NCI-H2171 treated with DMSO at 0.1 percent for 48 hours (cell line): ENCODE results near the gene RALGPS1.
A peak's percentile ranks its signal among the peaks of the same experiment; 100 is the strongest.

Experiments used
- DNase-seq: peaks from one replicate; lab custom pipeline; 2025; lab: John Stamatoyannopoulos, UW

The RALGPS1 gene

DNA sequence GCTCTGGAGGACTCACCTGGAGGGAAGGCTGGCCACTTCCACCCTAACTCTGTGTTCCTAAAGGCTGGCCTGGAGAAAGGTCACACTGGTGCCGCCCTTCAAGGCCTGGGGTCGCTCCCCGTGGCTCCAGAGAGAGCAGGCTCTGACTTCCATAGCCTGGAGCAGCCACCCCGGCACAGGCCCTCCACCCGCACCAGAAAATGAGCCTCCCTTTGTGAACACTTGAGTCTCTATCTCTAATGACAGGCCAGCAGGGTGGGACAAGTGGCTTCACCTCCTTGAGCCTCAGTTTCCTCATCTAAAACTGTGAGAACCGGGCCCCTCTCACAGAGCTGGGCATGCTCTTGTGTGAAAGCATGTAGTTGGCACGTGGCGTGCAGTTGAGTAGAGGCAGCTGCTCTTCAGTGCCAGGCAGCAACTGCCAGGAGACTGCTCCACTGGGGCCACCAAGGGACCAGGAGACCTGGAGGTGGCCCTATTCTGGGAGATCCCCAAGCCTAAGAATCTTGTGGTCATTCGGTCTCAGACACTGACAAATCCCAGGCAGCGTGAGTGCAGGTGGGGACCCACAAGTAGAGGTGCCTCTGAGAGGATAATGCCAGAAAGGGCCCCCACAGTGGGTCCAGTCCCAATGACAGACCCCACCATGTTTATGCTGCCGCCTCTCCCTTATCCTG, 293.3 kb downstream of the RALGPS1 start:
- DNase-seq: no peak

GRCh38 chr9:127208416-127208815, 293.8 kb downstream of the RALGPS1 start:
- DNase-seq: no peak

DNA sequence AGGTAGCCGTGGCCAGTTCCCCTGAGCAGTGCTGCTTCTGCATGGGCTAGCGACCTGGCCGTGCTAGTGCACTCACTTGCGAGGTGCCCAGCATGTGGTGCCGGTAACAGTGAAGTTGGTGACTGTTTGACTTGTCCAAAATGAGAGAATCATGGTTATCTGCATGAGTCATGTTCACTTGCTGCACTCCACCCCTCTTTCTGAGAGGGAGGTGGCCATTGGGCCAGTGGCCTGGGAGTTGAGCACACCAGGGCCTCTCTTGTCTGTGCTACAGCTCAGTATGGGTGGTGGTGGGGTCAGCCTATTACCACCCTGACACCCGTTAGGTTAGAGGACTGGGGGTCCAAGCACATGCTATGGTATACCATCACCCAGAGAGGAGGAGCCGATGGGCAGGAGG, 294.6 kb downstream of the RALGPS1 start:
- no peak for DNase-seq

GRCh38 chr9:127209948-127210640, 295.5 kb downstream of the RALGPS1 start:
- no peak for DNase-seq

GRCh38 chr9:127210851-127211730, 296.5 kb downstream of the RALGPS1 start:
- no peak for DNase-seq

- DNase-seq: no peak
These were observed 297.4 kb downstream of the RALGPS1 start for GRCh38 chr9:127211983-127212382.

- no peak for DNase-seq
These were observed 297.9 kb downstream of the RALGPS1 start for GRCh38 chr9:127212453-127212852.

GRCh38 chr9:127213859-127214258, 299.3 kb downstream of the RALGPS1 start:
- no peak for DNase-seq

- peak; percentile 74 for DNase-seq
These were observed 300.1 kb downstream of the RALGPS1 start for GRCh38 chr9:127214421-127215267.

DNA sequence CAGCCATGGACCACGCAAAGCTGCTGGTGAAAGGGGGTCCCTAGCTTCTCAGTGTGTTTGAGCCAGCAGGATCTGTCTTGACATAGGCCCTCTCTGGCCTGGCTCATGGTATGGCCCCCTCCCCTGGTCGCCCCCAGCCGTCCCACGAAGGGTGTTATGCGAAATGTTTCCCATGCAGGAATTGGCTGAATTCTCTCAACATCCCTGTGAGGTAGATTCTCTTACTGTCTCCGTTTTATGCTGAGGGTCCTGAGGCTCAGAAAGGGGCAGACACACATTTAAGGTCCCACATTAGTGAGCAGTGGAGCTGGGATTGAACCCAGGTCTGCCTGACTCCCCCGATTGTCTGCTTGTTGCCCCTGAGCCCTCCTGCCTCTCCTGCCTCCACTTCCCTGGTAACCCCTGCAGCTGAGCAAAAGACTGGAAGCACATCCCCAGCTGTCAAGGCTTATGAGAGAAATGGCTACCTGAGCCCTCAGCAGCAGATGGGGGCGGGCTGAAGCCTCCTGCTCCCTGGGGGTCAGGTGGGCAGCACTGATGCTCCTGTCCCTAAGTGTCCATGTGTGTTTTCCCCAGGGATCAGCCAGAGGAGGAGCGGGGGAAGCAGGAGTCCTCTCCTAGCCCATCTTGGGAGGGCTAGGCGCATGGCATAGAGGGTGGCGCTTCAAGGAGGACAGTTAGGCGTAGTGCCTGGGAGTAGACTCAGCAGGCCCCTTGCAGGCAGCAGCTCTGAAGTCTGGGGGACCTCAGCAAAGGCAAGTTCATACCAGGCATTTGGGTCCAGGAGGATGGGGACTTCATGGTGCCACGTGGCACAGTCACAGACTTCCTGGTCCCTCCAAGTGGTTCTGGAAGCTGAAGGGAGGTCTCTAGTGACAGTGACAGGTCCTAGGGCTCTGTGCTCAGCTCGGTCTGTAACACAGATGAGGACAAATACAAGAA, 301.0 kb downstream of the RALGPS1 start:
- DNase-seq: no peak

GRCh38 chr9:127216210-127216887, 301.8 kb downstream of the RALGPS1 start:
- no peak for DNase-seq

DNA sequence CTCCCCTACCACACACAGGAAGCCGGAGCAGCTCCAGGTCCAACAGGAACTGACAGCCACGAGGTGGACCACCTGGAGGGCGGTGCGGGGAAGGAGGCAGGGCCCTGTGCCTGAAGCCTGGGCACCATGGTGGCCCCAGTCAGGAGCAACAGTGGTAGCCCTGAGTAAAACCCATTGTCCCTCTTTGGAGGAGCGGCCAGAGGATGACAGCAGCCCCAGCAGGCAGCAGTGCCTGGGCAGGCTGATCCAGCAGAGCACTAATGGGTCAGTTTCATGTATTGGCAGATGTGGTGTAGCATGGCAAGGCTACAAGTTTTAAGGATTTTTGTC, 302.3 kb downstream of the RALGPS1 start:
- DNase-seq: no peak

DNA sequence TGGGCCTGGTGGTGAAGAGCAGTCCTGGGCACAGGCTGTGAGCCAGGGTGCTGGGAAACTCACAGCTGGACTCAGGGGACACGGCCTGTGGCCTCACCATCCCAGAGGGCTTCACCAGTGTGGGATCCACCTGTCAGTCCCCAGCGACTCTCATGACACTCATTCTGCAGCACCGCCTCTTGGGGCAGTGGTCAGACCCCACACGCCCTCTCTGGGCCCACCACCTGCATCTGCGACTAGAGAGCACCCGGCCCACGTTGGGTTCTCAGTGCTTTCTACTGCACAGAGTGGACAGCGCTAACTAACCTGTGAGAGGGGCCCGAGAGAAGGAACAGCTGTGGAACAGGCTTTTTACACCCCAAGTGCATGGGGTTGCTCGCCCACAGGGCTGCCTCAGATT, 304.2 kb downstream of the RALGPS1 start:
- DNase-seq: no peak

DNA sequence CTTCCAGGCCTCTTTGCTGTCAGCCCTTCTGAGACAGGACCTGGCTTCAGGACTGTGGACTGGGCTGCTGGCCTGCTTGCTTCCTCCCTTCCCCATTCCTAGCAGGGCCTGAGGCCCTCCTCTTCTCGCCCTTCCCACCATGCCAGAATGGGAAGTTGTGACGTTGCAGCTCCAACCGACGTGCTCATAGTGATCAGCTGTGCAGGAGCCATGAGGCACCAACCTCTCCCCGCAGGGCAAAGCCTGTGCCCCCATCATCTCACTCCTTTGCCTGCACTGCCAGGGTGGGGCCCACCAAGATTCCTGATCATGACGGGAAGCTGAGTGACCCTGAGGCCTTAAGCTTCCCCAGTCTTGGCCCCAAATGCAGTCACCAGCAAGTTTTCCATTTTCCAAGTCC, 304.9 kb downstream of the RALGPS1 start:
- no peak for DNase-seq

DNA sequence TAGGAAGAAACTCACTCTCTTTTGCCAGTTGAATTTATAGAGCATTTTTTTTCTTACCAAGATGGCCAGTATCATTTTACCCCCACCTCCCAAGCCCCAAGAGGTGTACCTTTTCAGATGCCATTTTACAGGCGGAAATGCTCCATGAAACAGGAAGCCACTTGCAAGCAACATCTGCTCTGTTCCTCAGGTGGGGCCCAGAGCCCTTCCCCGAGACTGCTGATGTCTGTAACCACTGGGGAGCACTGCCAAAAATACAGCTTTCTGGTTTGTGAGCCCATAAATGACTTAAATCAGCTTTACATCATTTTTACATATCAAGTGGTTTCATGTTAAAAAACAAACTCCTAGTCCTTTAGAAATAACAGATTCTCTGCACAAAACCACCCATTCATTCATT, 307.1 kb downstream of the RALGPS1 start:
- DNase-seq: peak; percentile 76

DNA sequence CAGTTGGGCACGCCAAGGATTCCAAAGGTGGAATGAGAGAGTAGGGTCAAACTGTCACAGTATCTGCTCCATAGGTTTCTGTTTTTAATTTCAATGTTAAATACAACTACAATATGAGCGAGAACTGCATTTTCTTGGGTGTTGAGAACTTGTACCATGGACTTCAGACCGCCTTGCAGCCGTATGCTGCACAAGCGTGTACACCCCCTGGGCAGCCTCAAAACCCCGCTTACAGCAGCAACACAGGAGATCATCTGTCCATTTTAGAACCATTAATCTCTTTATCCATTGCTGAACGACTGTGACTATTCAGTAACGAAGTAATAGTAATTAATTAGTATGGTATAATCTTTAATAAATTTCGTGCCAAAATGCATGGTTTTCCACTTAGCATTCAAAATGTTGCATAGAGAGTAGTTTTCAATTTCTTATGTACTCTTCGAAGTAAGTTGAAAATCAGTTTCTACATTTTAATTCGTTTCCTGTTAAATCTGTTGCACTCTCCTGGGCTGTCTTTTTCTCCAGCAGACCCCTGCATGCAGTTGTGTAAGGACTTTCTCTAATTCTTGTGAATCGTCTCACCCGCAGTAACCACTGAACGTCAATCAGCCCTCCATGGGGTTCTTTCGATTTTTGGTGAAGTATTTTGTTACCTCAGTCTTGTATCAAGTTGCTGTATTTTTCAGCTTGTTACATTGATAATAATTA, 308.0 kb downstream of the RALGPS1 start:
- DNase-seq: no peak

DNA sequence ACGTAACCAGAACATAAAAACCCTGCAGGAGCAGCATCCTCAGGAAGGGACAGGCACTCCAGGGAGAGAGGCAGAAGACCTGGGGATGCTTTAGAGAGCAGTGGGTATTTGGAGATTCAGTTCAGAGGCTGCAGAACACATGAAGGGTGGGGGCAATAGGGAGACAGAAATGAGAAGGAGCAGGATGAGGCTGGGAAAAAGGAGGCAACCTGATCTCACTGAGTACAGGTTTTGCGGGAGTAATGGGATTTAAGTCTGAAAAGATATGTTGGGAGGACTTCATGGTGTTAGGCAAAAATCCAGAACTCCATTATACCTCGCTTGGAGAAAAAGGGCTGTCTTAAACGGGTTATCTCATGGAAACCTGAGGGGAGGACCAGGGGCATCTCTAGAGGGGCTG, 308.7 kb downstream of the RALGPS1 start:
- no peak for DNase-seq

DNA sequence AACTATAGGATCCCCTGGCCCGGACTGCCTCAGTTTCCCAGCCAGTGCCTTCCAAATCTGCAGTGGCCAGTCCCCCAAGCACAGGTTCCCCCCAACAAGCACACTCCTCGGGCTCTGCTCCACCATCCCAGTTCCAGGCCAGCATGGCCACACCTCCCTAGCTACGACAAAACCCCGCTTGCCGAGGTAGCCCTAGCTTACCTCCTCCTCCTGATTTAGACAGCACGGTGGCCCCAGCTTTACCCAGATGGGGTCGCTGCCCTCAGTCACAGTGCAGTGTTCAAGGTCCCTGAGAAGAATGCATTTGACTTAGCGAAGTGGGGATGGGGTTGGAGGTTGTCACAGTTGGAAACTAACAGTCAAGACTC, 309.2 kb downstream of the RALGPS1 start:
- no peak for DNase-seq

GRCh38 chr9:127224178-127224882, 309.7 kb downstream of the RALGPS1 start:
- DNase-seq: peak; percentile 93
